ENCODE results near the gene PPP2R2C. TPM values are rescaled to one million over a fixed set of nuclear protein-coding genes. Genes with fewer than 3 reads are reported as not detected.

PPP2R2C gene
- total RNA-seq, 1 donor from 2014 or later, result not detected

GRCh38 chr4:6349896-6350603 is 122.4 kb downstream of the PPP2R2C start:
- no peak for TF ChIP-seq CTCF (IDR thresholded peaks at IDR 0.05)
- H3K4me3 Mint-ChIP-seq (ENCODE audit: unreplicated experiment), result no peak overlapping the region
- no peaks in the 10 kb centered on the region for H3K36me3 Mint-ChIP-seq (ENCODE audit: unreplicated experiment)
- H3K27me3 Mint-ChIP-seq (ENCODE audit: unreplicated experiment), result peaks cover 16% of the 10 kb centered on the region
- no peaks in the 10 kb centered on the region for H3K9me3 Mint-ChIP-seq (ENCODE audit: unreplicated experiment)
- DNase-seq (ENCODE audit: extremely low spot score, unreplicated experiment), result no peak
- H3K27ac Mint-ChIP-seq (ENCODE audit: unreplicated experiment), result no peak overlapping the region
- H3K4me1 Mint-ChIP-seq (ENCODE audit: unreplicated experiment), result no peaks in the 10 kb centered on the region

- Mint-ChIP-seq H3K27me3 (ENCODE audit: unreplicated experiment) (peaks cover 16% of the 10 kb centered on the region), H3K27ac (ENCODE audit: unreplicated experiment) (no peak overlapping the region), H3K9me3 (ENCODE audit: unreplicated experiment) (no peaks in the 10 kb centered on the region), H3K36me3 (ENCODE audit: unreplicated experiment) (no peaks in the 10 kb centered on the region), H3K4me3 (ENCODE audit: unreplicated experiment) (no peak overlapping the region), H3K4me1 (ENCODE audit: unreplicated experiment) (no peaks in the 10 kb centered on the region)
- TF ChIP-seq CTCF (IDR thresholded peaks at IDR 0.05), result no peak
- DNase-seq (ENCODE audit: extremely low spot score, unreplicated experiment), result no peak
These were observed 124.0 kb downstream of the PPP2R2C start for GRCh38 chr4:6348408-6348807.

- H3K27me3 Mint-ChIP-seq (ENCODE audit: unreplicated experiment), result peaks cover 19% of the 10 kb centered on the region
- H3K4me1 Mint-ChIP-seq (ENCODE audit: unreplicated experiment), result no peaks in the 10 kb centered on the region
- TF ChIP-seq CTCF (IDR thresholded peaks at IDR 0.05), result no peak
- no peaks in the 10 kb centered on the region for H3K36me3 Mint-ChIP-seq (ENCODE audit: unreplicated experiment)
- DNase-seq (ENCODE audit: extremely low spot score, unreplicated experiment), result no peak
- no peaks in the 10 kb centered on the region for H3K9me3 Mint-ChIP-seq (ENCODE audit: unreplicated experiment)
- H3K4me3 Mint-ChIP-seq (ENCODE audit: unreplicated experiment), result no peak overlapping the region
- H3K27ac Mint-ChIP-seq (ENCODE audit: unreplicated experiment), result no peak overlapping the region
These were observed 124.8 kb downstream of the PPP2R2C start for GRCh38 chr4:6347511-6348045.

GRCh38 chr4:6346373-6347110 is 125.9 kb downstream of the PPP2R2C start:
- H3K9me3 Mint-ChIP-seq (ENCODE audit: unreplicated experiment), result no peaks in the 10 kb centered on the region
- H3K4me3 Mint-ChIP-seq (ENCODE audit: unreplicated experiment), result no peak overlapping the region
- DNase-seq (ENCODE audit: extremely low spot score, unreplicated experiment), result no peak
- TF ChIP-seq CTCF (IDR thresholded peaks at IDR 0.05), result no peak
- H3K27ac Mint-ChIP-seq (ENCODE audit: unreplicated experiment), result no peak overlapping the region
- H3K27me3 Mint-ChIP-seq (ENCODE audit: unreplicated experiment), result peaks cover 21% of the 10 kb centered on the region
- no peaks in the 10 kb centered on the region for H3K4me1 Mint-ChIP-seq (ENCODE audit: unreplicated experiment)
- H3K36me3 Mint-ChIP-seq (ENCODE audit: unreplicated experiment), result no peaks in the 10 kb centered on the region

GRCh38 chr4:6345866-6346265 is 126.5 kb downstream of the PPP2R2C start:
- Mint-ChIP-seq H3K27me3 (ENCODE audit: unreplicated experiment) (peaks cover 25% of the 10 kb centered on the region), H3K4me3 (ENCODE audit: unreplicated experiment) (no peak overlapping the region), H3K36me3 (ENCODE audit: unreplicated experiment) (no peaks in the 10 kb centered on the region), H3K27ac (ENCODE audit: unreplicated experiment) (no peak overlapping the region), H3K9me3 (ENCODE audit: unreplicated experiment) (no peaks in the 10 kb centered on the region), H3K4me1 (ENCODE audit: unreplicated experiment) (no peaks in the 10 kb centered on the region)
- TF ChIP-seq CTCF (IDR thresholded peaks at IDR 0.05), result no peak
- no peak for DNase-seq (ENCODE audit: extremely low spot score, unreplicated experiment)
